HTR-8/SVneo (cell line): Measurements from ENCODE around the gene USB1.
"Not testable (repeated sequence)": the region's sequence is repeated elsewhere in the genome, so short reads cannot be mapped to it uniquely, and the experiment has no call there.

Experiments used
- DNase-seq: peaks from one replicate; pipeline ENCODE4 v3.0.0; 2011; ENCODE audit warnings: low spot score, mixed read lengths; ENCODE audit not compliant: insufficient read length
- FAIRE-seq: peaks from 2 replicates; lab custom pipeline; 2011; peaks lifted over from hg19 to GRCh38; lab: Jason Lieb, UNC

USB1 gene

GRCh38 chr16:57993438-57993837 lies 7.8 kb upstream of the USB1 start:
- no peak for FAIRE-seq
- no peak for DNase-seq

GRCh38 chr16:57993897-57994296 lies 7.3 kb upstream of the USB1 start:
- FAIRE-seq: peak; percentile 46
- DNase-seq: no peak

- FAIRE-seq: no peak
- DNase-seq: no peak
These were observed 6.8 kb upstream of the USB1 start for GRCh38 chr16:57994361-57994760.

GRCh38 chr16:57994778-57995177 lies 6.4 kb upstream of the USB1 start:
- DNase-seq (no peak), FAIRE-seq (peak; percentile 59)

- no peak for FAIRE-seq
- DNase-seq: no peak
These were observed 5.3 kb upstream of the USB1 start for GRCh38 chr16:57995721-57996405.

GRCh38 chr16:57996406-57997175 lies 4.6 kb upstream of the USB1 start:
- no peak for DNase-seq
- FAIRE-seq: no peak

GRCh38 chr16:57997176-57997527 lies 4.1 kb upstream of the USB1 start:
- DNase-seq (no peak), FAIRE-seq (no peak)

GRCh38 chr16:57997528-57998265 lies 3.5 kb upstream of the USB1 start:
- DNase-seq (no peak), FAIRE-seq (no peak)

GRCh38 chr16:57998486-57998885 lies 2.7 kb upstream of the USB1 start:
- no peak for FAIRE-seq
- DNase-seq: no peak

- DNase-seq (no peak), FAIRE-seq (no peak)
These were observed 2.2 kb upstream of the USB1 start for GRCh38 chr16:57998992-57999365.

GRCh38 chr16:57999366-57999970 lies 1.7 kb upstream of the USB1 start:
- FAIRE-seq (peak; percentile 80), DNase-seq (no peak)

- DNase-seq (no peak), FAIRE-seq (no peak)
These were observed 1.1 kb upstream of the USB1 start, which contains the start of gene ZNF319 for GRCh38 chr16:57999971-58000705. Gene ZNF319, minus strand, starts transcription at chr16:58000672. Its CDS starts 2,407 bp downstream, at chr16:57998265.

- DNase-seq (no peak), FAIRE-seq (peak; percentile 9)
These were observed 691 bp downstream of the USB1 start for GRCh38 chr16:58001781-58002415.

- FAIRE-seq (peak; percentile 26), DNase-seq (no peak)
These were observed 1.2 kb downstream of the USB1 start for GRCh38 chr16:58002416-58002800.

GRCh38 chr16:58002936-58003335 lies 1.7 kb downstream of the USB1 start:
- no peak for FAIRE-seq
- no peak for DNase-seq

GRCh38 chr16:58004736-58005135 lies 3.5 kb downstream of the USB1 start:
- DNase-seq: not testable (repeated sequence)
- FAIRE-seq: peak; percentile 82

GRCh38 chr16:58009856-58010416 lies 8.7 kb downstream of the USB1 start:
- no peak for DNase-seq
- no peak for FAIRE-seq

GRCh38 chr16:58010886-58011285 lies 9.7 kb downstream of the USB1 start:
- FAIRE-seq (no peak), DNase-seq (no peak)

- FAIRE-seq (peak; percentile 98), DNase-seq (peak; percentile 69)
These were observed 10.4 kb downstream of the USB1 start for GRCh38 chr16:58011652-58012051.
